Smooth muscle cell of the umbilical artery (primary cell): ENCODE data around the gene VKORC1L1. TPM values are rescaled to one million over a fixed set of nuclear protein-coding genes. Genes with fewer than 3 reads are reported as not detected.

Source experiments
- total RNA-seq: library from RNA; depleted of rRNA; stranded (reverse); fragments of >200 nt; gene quantifications from 2 replicates; pipeline ENCODE4 v1.2.3, GENCODE V29; 2014

Gene VKORC1L1
- 19.9 and 34.2 TPM in 2 replicates for total RNA-seq

GRCh38 chr7:65872776-65873581, at the start of gene VKORC1L1:
Gene VKORC1L1, plus strand, starts transcription at chr7:65873074. Its CDS starts 298 bp downstream, at chr7:65873372.

GRCh38 chr7:65981965-65982792, 109.3 kb downstream of the VKORC1L1 start, which contains the start of gene GUSB:
Gene GUSB, minus strand, starts transcription at chr7:65982213. Its CDS starts 30 bp downstream, at chr7:65982183.

Other genes starting within 250 kb of the VKORC1L1 start
- 16.0 and 17.8 TPM in 2 replicates for gene GUSB, start 109.1 kb downstream of the VKORC1L1 start, total RNA-seq
- gene ASL, start 202.7 kb downstream of the VKORC1L1 start, total RNA-seq = 37.9 and 38.0 TPM in 2 replicates
- gene CRCP, start 241.8 kb downstream of the VKORC1L1 start, total RNA-seq = 20.8 and 33.4 TPM in 2 replicates